Muscle of arm (tissue), 14 donors: ENCODE results near the gene NAXE. TPM values are rescaled to one million over a fixed set of nuclear protein-coding genes. Genes with fewer than 3 reads are reported as not detected.
"Not testable (repeated sequence)": the region's sequence is repeated elsewhere in the genome, so short reads cannot be mapped to it uniquely, and the experiment has no call there.

ENCODE experiments used
- DNase-seq: peaks from one replicate; pipeline ENCODE4 v3.0.0-alpha.2; 2013
- long read RNA-seq, 11 donors: transcript quantifications; one replicate each; lab custom pipeline, GENCODE V29; 2026
- polyA plus RNA-seq, 12 donors: library from polyadenylated mRNA; unstranded; fragments of 120-200 nt; gene quantifications; one replicate each; pipeline ENCODE4 v1.2.1, GENCODE V29; 2013; ENCODE audit not compliant: insufficient read length in 12 of 12

NAXE gene
- polyA plus RNA-seq: 10 to 100 TPM in 11 of 12 donors, not detected in 1; 21.4 to 36.4 (median 26.5) TPM
- long read RNA-seq, donor 1, transcript NAXE-201 (5 exons, 1,012 nt): minor isoform, 5 of 54 reads
- long read RNA-seq, donor 1, transcript NAXE-203 (6 exons, 1,125 nt): major isoform, 37 of 54 reads
- long read RNA-seq, donor 1, partial matches to known transcripts: 5 of 54 reads
- long read RNA-seq, donor 1, other reads (novel, unspliced or antisense): 6 of 54 reads
- long read RNA-seq, donor 2, transcript NAXE-203 (6 exons, 1,125 nt): major isoform, 29 of 29 reads
- long read RNA-seq, donor 2, partial matches to known transcripts: 0 of 29 reads
- long read RNA-seq, donor 2, other reads (novel, unspliced or antisense): 0 of 29 reads
- long read RNA-seq, donor 3, transcript NAXE-203 (6 exons, 1,125 nt): major isoform, 11 of 11 reads
- long read RNA-seq, donor 3, partial matches to known transcripts: 0 of 11 reads
- long read RNA-seq, donor 3, other reads (novel, unspliced or antisense): 0 of 11 reads
- long read RNA-seq, donor 4, transcript NAXE-203 (6 exons, 1,125 nt): major isoform, 7 of 8 reads
- long read RNA-seq, donor 4, partial matches to known transcripts: 0 of 8 reads
- long read RNA-seq, donor 4, other reads (novel, unspliced or antisense): 0 of 8 reads
- long read RNA-seq, donor 5, transcript NAXE-203 (6 exons, 1,125 nt): major isoform, 21 of 28 reads
- long read RNA-seq, donor 5, partial matches to known transcripts: 0 of 28 reads
- long read RNA-seq, donor 5, other reads (novel, unspliced or antisense): 5 of 28 reads
- long read RNA-seq, donor 6, transcript NAXE-203 (6 exons, 1,125 nt): major isoform, 5 of 5 reads
- long read RNA-seq, donor 6, partial matches to known transcripts: 0 of 5 reads
- long read RNA-seq, donor 6, other reads (novel, unspliced or antisense): 0 of 5 reads
- long read RNA-seq, donor 7, partial matches to known transcripts: 0 of 4 reads
- long read RNA-seq, donor 7, other reads (novel, unspliced or antisense): 0 of 4 reads
- long read RNA-seq, donor 8, transcript NAXE-203 (6 exons, 1,125 nt): major isoform, 34 of 43 reads
- long read RNA-seq, donor 8, partial matches to known transcripts: 0 of 43 reads
- long read RNA-seq, donor 8, other reads (novel, unspliced or antisense): 6 of 43 reads
- long read RNA-seq, donor 9, transcript NAXE-203 (6 exons, 1,125 nt): major isoform, 16 of 17 reads
- long read RNA-seq, donor 9, partial matches to known transcripts: 0 of 17 reads
- long read RNA-seq, donor 9, other reads (novel, unspliced or antisense): 0 of 17 reads
- long read RNA-seq, donor 10, transcript NAXE-203 (6 exons, 1,125 nt): major isoform, 23 of 24 reads
- long read RNA-seq, donor 10, partial matches to known transcripts: 0 of 24 reads
- long read RNA-seq, donor 10, other reads (novel, unspliced or antisense): 0 of 24 reads
- long read RNA-seq, donor 11, transcript NAXE-203 (6 exons, 1,125 nt): major isoform, 21 of 23 reads
- long read RNA-seq, donor 11, partial matches to known transcripts: 0 of 23 reads
- long read RNA-seq, donor 11, other reads (novel, unspliced or antisense): 0 of 23 reads

- DNase-seq: peak; percentile 57
These were observed at the start of gene NAXE for GRCh38 chr1:156591432-156592157. Gene NAXE (plus strand): TSS chr1:156591776. CDS start chr1:156591805, 29 bp downstream.

- no peak for DNase-seq
These were observed 48.5 kb upstream of the NAXE start for GRCh38 chr1:156543066-156543465.

- DNase-seq: no peak
These were observed 46.9 kb upstream of the NAXE start for GRCh38 chr1:156544592-156545102.

GRCh38 chr1:156546267-156546666, 45.3 kb upstream of the NAXE start:
- DNase-seq: no peak

- no peak for DNase-seq
These were observed 44.1 kb upstream of the NAXE start for GRCh38 chr1:156547434-156547833.

GRCh38 chr1:156547982-156548381, 43.6 kb upstream of the NAXE start:
- DNase-seq: no peak

GRCh38 chr1:156549390-156549789, 42.2 kb upstream of the NAXE start:
- no peak for DNase-seq

GRCh38 chr1:156549831-156550230, 41.7 kb upstream of the NAXE start:
- DNase-seq: no peak

GRCh38 chr1:156550346-156550745, 41.2 kb upstream of the NAXE start:
- DNase-seq: no peak

GRCh38 chr1:156551066-156551643, 40.4 kb upstream of the NAXE start:
- no peak for DNase-seq

GRCh38 chr1:156551869-156552268, 39.7 kb upstream of the NAXE start:
- DNase-seq: no peak

- DNase-seq: no peak
These were observed 39.1 kb upstream of the NAXE start for GRCh38 chr1:156552518-156552917.

- not testable (repeated sequence) for DNase-seq
These were observed 38.6 kb upstream of the NAXE start for GRCh38 chr1:156552937-156553336.

- DNase-seq: peak; percentile 46
These were observed 37.6 kb upstream of the NAXE start for GRCh38 chr1:156553860-156554485.

GRCh38 chr1:156554971-156555370, 36.6 kb upstream of the NAXE start:
- no peak for DNase-seq

- DNase-seq: no peak
These were observed 35.9 kb upstream of the NAXE start for GRCh38 chr1:156555715-156556114.

- no peak for DNase-seq
These were observed 35.2 kb upstream of the NAXE start for GRCh38 chr1:156556354-156556753.

- DNase-seq: no peak
These were observed 32.3 kb upstream of the NAXE start for GRCh38 chr1:156559086-156559796.
